HG02678 (cell line): Measurements from ENCODE around the gene INSYN2B.
"Not testable (repeated sequence)": the region's sequence is repeated elsewhere in the genome, so short reads cannot be mapped to it uniquely, and the experiment has no call there.

Source experiments
- ATAC-seq: cut with Tn5 transposase; IDR thresholded peaks from one replicate; pipeline ENCODE4 v1.9.1; 2021; ENCODE audit warnings: mild to moderate bottlenecking, moderate library complexity; ENCODE audit not compliant: unreplicated experiment

INSYN2B gene

DNA sequence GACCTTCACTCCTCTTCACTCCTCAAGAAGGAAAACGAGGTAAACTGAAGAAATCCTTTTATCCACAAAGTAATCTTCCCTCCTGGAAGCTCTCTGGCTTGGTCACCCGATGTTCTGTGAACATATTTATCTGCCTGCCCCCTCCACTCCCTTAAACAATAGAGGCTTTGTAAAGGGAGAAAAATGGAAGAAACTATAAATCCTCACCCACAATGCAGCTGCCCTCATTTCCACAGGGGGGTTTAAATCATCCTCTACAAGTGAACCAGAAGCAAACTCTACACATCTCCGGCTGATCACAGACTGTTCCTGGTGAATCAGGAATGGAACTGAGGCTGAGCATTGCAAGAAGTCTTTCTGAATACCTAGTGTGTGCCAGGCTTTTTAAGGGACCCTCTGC, 7.2 kb downstream of the INSYN2B start:
- no peak for ATAC-seq

DNA sequence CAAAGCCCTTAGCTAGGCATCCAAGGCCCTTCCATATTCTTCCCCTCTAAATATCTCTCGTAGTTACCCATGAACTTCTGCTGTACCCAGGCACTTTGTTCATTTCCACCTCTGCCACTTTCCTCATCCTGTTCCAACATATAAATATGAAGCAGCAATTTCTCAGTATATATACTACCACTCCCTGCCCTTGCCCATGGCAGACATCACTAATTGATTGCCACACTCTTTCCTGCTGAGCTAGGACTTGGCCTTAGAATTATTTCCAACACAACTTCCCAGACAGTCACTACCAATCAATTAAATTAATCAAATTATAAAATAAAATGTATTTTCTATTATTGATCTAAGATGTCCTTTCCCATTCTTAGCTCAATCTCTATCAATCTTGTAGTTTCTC, 8.5 kb downstream of the INSYN2B start:
- no peak for ATAC-seq

DNA sequence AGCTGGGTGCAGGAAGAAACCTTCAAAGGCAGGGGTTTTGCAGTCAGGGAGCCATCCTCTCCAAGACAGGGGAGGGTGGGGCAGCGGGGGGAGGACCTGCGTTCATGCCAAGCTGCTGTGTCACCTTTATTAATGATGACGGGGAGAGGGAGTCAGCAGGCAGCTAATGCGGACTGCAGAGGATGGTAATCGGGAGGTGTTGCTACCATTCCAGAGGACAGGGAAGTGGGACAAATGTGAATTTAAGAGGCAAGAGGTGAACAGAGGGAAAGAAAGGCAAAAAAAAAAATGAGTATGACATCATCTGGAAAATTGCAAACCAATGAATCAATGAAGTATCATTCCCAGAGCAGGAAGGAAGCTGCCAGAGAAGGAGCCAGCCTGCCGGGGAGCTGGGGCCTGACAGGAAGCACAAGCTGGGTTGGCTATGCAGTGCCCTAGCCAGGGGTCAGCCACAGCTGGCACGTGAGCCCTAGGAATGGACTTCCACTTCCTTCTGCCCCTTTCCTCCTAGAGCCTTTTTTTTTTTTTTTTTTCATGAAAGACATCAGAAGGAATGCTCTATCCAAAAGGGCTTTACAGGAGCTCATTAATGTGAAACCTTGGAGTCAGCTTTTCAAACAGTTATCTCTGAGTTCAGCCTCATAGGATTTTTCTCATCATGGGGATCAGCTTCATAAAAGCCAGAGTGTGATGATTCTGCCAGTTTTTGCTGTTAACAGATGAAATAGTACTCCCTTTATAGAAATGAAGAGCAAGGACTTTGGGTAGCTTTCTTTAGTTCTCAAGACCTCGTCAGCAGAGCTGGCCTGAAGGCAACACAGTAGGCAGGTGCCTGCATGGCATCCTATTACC, 9.2 kb downstream of the INSYN2B start:
- no peak for ATAC-seq

DNA sequence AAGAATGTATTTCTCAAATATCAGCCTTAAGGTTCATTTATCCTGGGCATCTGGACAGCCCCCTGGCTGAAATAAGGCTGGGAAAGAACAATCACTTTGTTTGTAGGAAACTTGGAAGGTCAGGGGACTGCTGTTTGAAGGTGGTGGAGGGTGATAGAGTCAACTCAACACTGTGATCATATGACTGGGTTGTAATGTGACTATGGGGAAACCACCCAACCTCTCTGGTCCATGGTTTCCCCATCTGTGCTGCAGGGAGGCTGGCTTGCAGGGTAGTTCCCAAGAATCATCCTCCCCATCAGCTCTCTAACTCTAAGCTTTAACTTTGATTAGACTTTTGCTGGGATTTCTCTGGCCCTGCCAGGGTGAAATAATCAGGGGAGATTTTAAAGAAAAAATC, 10.0 kb downstream of the INSYN2B start:
- ATAC-seq = peak; percentile 91

DNA sequence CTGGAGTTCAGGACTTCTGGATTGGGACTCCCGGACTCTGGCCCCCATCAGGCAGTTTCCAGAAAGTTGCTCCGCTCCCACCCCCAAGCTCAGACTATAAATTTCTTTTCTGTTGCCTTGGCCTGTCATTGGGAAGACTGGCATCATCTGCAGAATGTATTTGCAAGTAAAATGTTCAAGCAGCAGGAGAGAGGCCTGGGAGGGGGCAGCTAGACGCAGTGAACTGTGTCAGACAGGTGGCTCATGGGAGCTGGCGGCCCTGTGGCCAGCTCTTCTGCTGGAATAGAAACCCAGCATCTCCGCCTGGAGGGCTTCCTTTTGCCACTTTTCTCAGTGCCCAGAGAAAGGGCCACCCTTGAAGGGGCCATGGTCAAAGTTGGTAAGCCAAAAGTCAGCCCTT, 16.0 kb downstream of the INSYN2B start:
- no peak for ATAC-seq

DNA sequence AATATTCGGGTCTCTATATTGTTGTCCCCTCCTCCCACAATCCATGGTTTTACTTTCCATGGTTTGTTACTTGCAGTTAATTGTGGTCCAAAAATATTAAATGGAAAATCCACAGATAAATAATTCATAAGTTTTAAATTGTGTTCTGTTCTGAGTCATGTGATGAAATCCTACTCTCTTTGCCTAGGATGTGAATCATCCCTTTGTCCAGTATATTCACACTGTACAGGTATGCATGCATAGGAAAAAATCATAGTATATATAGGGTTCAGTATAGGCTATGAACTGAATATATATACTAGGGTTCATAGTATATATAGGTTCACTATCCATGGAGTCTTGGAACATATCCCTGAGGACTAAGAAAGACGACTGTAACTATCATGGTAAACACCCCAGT, 19.6 kb downstream of the INSYN2B start:
- ATAC-seq = no peak

DNA sequence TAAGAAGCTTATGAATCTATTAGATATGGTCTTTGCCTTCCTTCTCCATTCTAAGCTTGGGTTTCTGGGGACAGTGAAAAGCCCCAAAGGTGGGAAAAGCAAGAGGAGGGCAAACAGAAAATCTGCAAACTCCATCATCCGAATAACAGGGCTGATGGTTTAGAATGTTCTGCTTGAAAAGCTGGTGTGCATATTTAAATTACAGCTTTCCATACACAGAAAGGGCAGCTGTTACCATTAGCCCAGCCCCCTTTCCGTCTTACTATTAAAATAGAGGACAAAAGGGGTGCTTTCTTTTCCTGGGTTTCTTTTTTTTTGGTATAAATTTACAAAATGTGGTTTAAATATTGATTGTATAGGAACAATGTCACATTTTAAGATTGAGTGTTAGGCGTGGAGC, 22.0 kb downstream of the INSYN2B start:
- no peak for ATAC-seq

DNA sequence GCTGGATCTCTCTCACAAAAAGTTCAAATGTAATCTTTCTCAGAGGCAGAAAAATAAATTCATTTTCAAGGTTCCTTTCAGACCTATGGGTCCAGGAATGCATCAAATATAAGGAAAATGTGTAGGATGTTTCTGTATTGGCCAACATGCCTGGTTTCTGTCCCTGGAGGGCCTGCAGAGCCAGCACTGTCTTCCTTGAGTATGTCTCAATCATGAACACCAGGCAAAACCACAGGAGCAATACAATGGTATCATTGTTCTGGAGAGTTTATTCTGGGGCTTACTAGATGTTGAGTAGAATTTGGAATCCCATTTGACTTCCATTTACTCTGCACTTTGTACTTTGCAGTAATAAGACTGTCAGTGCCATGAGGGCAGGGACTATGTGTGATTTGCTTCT, 23.5 kb downstream of the INSYN2B start:
- no peak for ATAC-seq

DNA sequence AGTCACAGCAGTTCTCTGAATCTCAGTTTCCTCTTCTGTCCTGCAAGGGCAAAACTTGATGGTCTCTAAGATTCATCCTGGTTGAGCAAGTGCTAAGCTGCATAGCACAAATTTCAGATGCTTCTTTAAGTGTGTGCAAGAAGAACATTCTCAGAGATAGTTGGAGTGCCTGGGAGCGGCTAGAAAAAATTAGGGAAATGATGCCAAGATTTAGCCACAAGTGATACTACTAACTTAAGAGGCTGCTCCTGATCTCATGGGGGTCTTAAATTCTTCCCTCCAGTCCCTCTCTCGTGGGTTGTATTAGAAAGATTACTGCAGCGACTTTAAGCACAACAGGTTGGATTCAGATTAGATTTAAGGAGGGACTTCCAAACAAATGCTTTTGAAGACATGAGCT, 24.2 kb downstream of the INSYN2B start:
- ATAC-seq = no peak

DNA sequence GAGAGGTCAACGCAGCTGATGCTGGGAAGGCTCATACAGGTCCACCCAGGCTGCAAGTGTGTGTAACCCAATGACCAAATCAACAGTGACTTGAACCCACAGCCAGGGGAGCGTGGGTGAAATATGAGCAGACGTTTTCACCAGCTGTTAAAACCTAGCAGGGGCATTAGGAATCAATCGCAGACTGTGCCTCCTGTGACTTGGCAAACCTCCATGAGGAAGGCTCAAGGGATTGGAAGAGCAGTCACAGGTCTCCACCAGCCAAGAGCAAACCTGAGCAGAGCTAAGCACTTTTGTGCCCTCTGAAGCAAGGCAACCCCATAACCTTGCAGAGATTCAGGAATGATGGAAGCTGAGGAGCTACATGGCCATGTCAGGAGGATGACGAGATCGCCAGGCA, 25.5 kb downstream of the INSYN2B start:
- ATAC-seq = no peak

DNA sequence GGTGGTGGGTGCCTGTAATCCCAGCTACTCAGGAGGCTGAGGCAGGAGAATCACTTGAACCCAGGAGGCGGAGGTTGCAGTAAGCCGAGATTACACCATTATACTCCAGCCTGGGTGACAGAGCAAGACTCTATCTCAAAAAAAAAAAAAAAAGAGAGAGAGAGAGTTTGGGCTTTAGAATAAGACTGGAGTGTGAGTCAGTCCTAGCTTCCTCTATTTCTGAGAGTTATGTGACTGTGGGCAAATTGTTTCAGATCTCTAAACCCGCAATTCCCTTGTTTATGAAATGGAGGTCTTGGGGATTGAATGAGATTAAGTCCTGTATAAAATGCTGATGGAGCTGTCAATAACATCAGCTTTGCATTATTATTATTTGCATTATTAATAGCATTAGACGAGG, 27.1 kb downstream of the INSYN2B start:
- ATAC-seq = not testable (repeated sequence)

DNA sequence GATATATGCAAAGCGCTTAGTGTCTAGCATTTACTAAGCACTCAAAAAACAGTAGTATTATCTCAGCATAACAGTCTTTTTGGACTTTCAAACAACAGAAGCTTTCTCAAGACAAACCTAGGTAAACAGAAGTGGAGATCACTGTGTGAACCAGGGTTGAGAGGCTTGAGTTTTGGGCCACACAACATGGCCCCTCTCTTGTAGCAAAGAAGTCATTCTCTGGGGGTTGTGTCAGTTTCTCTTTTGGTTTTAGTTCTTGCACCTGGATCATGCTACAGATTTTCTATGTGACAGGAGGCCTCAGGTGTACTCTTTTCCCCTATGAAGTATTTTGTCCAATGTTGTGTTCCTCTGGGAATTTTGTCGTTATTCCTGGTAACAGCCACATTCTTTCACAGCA, 30.0 kb downstream of the INSYN2B start:
- peak; percentile 72 for ATAC-seq

DNA sequence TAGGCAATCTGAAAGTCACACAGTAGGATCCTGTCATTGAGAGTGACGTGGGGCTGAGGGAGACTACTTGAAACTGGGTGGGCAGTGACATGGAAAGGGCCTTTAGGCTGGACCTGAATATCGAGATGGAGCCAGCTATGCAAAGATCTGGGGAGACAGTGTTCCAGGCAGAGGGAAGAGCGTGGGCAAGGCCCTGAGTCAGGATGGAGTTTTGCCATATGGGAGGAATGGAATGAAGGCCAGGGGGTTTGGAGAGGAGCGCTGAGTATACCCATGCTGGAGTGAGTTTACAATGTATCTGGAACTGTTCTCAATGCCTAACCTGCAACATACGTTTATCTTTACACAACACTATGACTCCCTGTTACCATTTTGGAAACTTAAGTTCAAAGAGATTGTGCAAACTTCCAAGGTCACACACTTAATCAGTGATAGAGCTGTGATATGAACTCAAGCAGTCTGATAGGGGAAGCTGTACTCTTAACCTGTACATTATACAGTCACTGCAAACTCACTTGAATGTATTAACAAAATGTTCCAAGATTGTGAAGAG, 33.5 kb downstream of the INSYN2B start:
- ATAC-seq = no peak

DNA sequence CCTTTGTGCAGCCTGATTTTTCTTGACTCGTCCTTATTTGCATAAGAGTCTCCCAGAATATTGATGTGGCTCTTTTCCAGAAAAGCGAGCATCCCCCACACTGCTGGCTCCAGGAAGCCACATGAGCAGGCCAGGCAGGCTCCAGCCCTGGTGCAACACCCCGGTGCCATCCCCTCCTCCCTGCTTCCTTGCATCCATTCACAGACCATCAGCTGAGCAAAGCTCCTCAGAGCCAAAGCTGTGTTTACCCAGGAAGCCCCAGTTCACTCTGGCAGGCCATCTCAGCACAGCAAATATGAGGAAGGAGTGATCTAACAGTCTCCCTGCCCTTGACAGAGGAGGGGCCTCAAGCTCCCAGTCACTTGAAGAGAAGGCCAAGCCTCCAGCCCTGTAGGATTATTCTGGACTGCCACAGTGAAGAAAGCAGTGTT, 34.4 kb downstream of the INSYN2B start:
- ATAC-seq = no peak

DNA sequence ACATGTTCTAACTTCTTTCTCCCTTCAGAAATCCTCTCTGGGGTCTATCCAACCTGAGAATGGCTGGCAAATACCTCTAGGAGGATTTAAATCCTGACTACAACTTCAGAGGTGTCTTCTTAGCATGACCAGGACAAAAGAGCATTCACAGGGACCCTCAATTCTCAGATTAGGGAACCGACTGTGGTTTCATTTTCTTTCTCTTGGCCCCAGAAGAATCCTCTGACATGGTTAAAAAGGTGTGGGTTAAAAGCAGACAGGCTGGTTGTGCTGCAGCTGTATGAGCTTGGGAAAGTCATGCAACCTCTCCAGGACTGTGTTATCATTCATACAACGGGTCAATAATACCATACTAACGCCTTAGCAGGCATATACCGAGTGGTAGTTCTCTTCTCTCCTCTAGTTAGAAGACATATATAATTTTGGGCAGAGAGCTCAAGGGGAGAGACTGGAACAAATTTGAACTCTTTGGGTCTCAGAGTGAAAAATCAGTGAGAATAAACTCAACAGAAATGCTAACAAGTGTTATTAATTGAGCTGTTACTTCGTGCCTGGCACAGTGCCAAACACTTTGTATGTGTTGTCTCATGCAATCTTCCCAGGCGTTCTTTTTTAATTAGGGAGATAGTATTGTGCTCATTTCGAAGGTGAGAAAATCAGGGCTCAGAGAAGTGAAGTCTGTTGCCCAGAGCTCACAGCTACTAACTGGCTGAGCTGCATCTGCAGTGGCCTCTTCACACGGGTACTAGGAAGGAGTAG, 35.2 kb downstream of the INSYN2B start:
- no peak for ATAC-seq

DNA sequence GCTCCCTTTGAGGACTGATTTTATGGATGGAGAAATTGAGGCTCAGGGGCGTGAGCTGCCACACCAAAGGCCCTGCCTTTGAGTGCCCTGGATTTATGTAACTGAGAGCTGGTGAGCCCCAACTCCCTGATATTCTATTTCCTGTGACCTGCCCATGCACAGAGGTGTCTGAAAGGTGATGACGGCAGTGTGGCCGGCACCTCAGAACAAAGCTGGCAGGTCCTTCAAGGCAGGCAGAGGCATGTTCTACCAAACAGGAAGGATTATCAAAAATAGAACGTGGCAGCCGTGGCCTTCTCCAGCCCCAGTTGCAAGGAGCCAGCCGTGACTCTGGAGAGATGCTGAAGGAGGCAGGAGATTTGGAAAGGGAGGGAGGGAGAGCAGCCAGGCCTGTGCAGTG, 36.2 kb downstream of the INSYN2B start:
- ATAC-seq = no peak

DNA sequence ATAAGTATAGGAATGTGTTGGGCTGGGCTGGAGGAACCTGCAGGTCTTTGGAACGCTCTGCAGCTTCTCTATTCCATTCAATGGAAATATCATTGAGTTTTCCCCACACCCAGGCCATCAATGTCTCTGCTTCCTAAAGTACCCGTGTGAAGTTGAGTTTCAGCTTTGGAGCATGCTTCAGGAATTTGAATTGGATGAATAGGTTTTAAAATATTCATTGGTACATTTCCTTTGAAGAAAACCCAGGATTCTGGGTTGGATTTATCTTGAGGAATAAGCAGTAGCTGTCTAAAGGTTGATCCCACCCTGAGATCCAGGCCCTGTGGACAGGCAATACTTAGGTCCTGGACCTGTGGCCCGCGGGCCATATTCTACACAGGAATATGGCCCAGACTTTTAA, 37.3 kb downstream of the INSYN2B start:
- ATAC-seq = no peak

DNA sequence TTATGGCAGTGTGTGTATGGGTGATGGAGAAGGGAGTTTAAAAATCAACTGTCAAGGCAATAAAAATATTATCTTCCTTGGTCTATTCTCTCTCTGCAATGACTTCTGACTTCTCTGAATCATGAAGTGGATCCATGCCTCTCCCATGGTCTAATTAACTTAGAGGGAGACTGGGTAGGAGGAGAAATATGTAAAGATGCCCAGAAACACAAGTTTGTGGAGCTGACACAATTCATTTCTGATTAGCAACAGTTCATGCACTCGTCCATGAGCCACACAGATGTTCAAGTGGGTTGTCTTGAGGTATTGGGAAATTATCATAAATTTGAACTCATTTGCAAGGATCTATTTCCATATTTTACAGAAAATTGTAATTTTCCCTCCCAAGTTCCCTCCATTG, 38.1 kb downstream of the INSYN2B start:
- ATAC-seq = no peak

DNA sequence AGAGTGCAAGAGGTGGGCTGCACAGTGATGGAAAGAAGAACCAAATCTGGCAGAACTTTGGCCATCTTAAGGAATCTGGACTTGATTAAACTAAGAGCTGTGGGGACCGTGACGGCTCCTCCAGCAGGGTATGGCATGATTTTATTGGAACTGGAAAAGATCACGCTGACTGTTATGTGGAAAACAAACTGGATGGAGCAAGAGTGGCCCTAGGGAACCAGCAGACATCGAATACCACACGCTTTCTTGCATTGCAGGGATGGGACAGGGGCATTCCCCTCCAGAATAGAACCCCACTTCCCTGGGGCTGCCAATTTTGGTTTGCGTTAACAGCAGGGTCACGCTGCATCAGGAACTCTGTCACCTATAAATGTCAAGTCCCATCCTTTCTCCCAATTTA, 38.8 kb downstream of the INSYN2B start:
- no peak for ATAC-seq

DNA sequence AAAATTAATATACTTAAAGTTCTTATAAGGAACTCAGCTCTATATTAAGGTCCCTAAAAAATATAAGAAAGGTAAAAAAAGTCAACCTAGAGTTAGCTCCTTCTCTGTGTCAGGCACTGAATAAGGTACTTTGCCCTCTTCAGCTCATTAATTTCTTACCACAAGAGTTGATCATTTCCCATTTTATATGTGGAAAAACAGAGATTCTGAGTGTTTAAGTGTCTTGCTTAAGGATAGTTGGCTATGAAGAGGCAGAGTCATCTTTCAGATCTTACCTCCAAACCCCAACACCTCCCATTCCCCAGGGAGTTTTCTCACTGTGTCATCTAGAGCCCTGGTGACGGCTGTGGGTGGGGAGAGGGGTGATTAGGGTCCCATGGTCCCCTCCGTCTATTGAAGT, 40.6 kb downstream of the INSYN2B start:
- no peak for ATAC-seq

DNA sequence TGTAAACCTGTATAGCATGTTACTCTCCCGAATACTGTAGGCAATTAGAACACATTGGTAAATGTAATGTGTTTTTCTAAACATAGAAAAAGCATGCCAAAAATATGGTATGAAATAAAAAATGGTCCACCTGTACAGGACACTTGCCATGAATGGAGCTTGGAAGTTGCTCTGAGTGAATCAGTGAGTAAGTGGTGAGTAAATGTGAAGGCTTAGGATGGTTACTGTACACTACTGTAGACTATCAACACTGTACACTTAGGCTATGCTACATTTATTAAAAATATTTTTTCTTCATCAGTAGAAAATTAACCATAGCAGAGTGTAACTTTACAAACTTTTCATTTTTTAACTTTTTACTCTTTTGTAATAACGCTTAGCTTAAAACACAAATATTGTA, 41.9 kb downstream of the INSYN2B start:
- ATAC-seq = no peak

DNA sequence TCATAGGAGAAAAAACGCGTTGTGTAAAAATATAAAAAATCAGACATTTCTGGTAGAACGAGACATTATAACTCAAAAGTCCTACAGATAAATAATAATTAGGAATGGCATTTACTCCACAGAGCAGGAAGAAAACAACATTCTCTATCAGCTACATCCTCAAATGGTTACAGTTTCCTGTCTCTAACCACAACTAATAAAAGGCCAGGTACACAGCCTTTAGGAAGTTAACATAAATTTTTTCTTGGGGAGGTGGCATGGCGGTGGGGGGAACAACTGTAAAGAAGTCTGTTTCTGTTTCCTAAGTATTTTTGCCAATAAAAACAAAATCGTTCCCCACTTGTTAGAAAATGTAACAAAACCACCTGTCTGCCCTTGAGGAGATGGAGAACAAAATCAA, 44.5 kb downstream of the INSYN2B start:
- ATAC-seq = no peak
